A549 (cell line): ENCODE results near the gene TTC7B. TPM values are rescaled to one million over a fixed set of nuclear protein-coding genes. Genes with fewer than 3 reads are reported as not detected.

Experiments
- ATAC-seq, 2 experiments: fragments of 200-7000 bp in 1 of 2; fragments of >200 bp in 1 of 2; cut with Nextera tagmentation in 1 of 2; cut with Tn5 transposase in 1 of 2; 3 replicates each; pipeline versions ENCODE4 v1.8.0 to v1.9.1; 2018 to 2020; ENCODE audit warnings: mild to moderate bottlenecking in 1 of 2, moderate library complexity in 1 of 2
- CTCF ChIA-PET: fragments of 300-600 bp; sonication (Branson Sonifier 250); formaldehyde crosslinking; extraction: SDS; loops from one replicate; lab custom pipeline; 2021; ENCODE audit warnings: antibody characterized with exemption, inconsistent platforms; lab: Yijun Ruan, JAX
- POLR2A ChIA-PET: fragments of 350-600 bp; formaldehyde crosslinking; extraction: SDS; loops from one replicate; lab custom pipeline; 2021; ENCODE audit warnings: antibody characterized with exemption, inconsistent platforms; lab: Yijun Ruan, JAX
- DNase-seq, 2 experiments: peaks; one replicate each; pipeline versions ENCODE4 v3.0.0 to v3.0.0-alpha.2; 2011 to 2016; ENCODE audit warnings: low read depth in 1 of 2, low spot score in 1 of 2
- FAIRE-seq: peaks from 2 replicates; lab custom pipeline; 2011; peaks lifted over from hg19 to GRCh38; lab: Jason Lieb, UNC
- H3K27ac ChIP-seq, 2 experiments: fragments of >200 bp; sonication (Bioruptor Twin); formaldehyde crosslinking; 3 replicates each; pipeline ENCODE4 v1.5.1; 2016 to 2017
- H3K4me1 ChIP-seq: fragments of >200 bp; sonication (Bioruptor Twin); formaldehyde crosslinking; 3 replicates; pipeline ENCODE4 v1.6.1; 2016
- H3K4me2 ChIP-seq: fragments of >200 bp; sonication (Bioruptor Twin); formaldehyde crosslinking; 3 replicates; pipeline ENCODE4 v1.6.1; 2016
- H3K4me3 ChIP-seq: fragments of >200 bp; sonication (Bioruptor Twin); formaldehyde crosslinking; 3 replicates; pipeline ENCODE4 v1.5.1; 2016
- H3K9me3 ChIP-seq: fragments of >200 bp; sonication (Bioruptor Twin); formaldehyde crosslinking; 3 replicates; pipeline ENCODE4 v1.6.1; 2016
- BHLHE40 ChIP-seq: IDR thresholded peaks from 2 replicates; pipeline ENCODE4 v1.6.1; 2012; ENCODE audit warnings: low read depth, low read length, inconsistent platforms
- CBX8 ChIP-seq: fragments of 200-600 bp; sonication (generic); IDR thresholded peaks from 2 replicates; pipeline ENCODE4 v1.6.1; 2016
- CHD2 ChIP-seq: fragments of 150-350 bp; IDR thresholded peaks from 2 replicates; pipeline ENCODE4 v1.6.1; 2014; ENCODE audit warnings: low read length; ENCODE audit not compliant: partially characterized antibody
- EHMT2 ChIP-seq: fragments of 200-600 bp; sonication (generic); IDR thresholded peaks from 2 replicates; pipeline ENCODE4 v1.6.1; 2016; ENCODE audit warnings: antibody characterized with exemption, low read depth, mild to moderate bottlenecking, moderate library complexity
- FOSB ChIP-seq: fragments of 250-450 bp; sonication (Bioruptor Pico); IDR thresholded peaks from 2 replicates; pipeline ENCODE4 v1.5.0; 2020; ENCODE audit warnings: mild to moderate bottlenecking, moderate library complexity
- HEYL ChIP-seq: fragments of 250-450 bp; sonication (Bioruptor Pico); IDR thresholded peaks from 2 replicates; pipeline ENCODE4 v1.8.0; 2021; ENCODE audit warnings: mild to moderate bottlenecking, moderate library complexity
- KDM1A ChIP-seq: fragments of 200-600 bp; sonication (generic); IDR thresholded peaks from 2 replicates; pipeline ENCODE4 v1.6.1; 2016; ENCODE audit warnings: low read depth, mild to moderate bottlenecking
- MAFK ChIP-seq: fragments of 450-650 bp; IDR thresholded peaks from 2 replicates; pipeline ENCODE4 v1.6.1; 2014; ENCODE audit not compliant: partially characterized antibody
- NFE2L2 ChIP-seq: fragments of 150-350 bp; conservative IDR thresholded peaks from 2 replicates; pipeline ENCODE4 v1.6.1; 2014; ENCODE audit warnings: low read length
- NPAS2 ChIP-seq: fragments of 250-450 bp; sonication (Bioruptor Pico); IDR thresholded peaks from 2 replicates; pipeline ENCODE4 v1.8.0; 2022; ENCODE audit warnings: mild to moderate bottlenecking, moderate library complexity, borderline replicate concordance
- PHF8 ChIP-seq: fragments of 200-600 bp; sonication (generic); IDR thresholded peaks from 2 replicates; pipeline ENCODE4 v1.6.1; 2016; ENCODE audit warnings: low read depth, mild to moderate bottlenecking, antibody characterized with exemption, moderate library complexity, borderline replicate concordance
- POLR2AphosphoS2 ChIP-seq: conservative IDR thresholded peaks from 2 replicates; pipeline ENCODE4 v1.6.1; 2012; ENCODE audit warnings: low read length, improper control_type of control experiment, inconsistent platforms
- RAD21 ChIP-seq, 2 experiments: fragments of >200 bp in 1 of 2; sonication (Bioruptor Twin) in 1 of 2; formaldehyde crosslinking in 1 of 2; IDR thresholded peaks in 1 of 2; conservative IDR thresholded peaks in 1 of 2; 2 replicates in 1 of 2; 3 replicates in 1 of 2; pipeline ENCODE4 v1.6.1; 2012 to 2018; ENCODE audit warnings: inconsistent platforms in 1 of 2
- RARB ChIP-seq: fragments of 250-450 bp; sonication (Bioruptor Pico); IDR thresholded peaks from 2 replicates; pipeline ENCODE4 v1.8.0; 2021; ENCODE audit warnings: mild to moderate bottlenecking, moderate library complexity
- RFX5 ChIP-seq: fragments of 450-650 bp; IDR thresholded peaks from 2 replicates; pipeline ENCODE4 v1.7.1; 2014; ENCODE audit warnings: antibody characterized with exemption, mild to moderate bottlenecking, moderate library complexity
- SREBF2 ChIP-seq: fragments of 450-650 bp; IDR thresholded peaks from 2 replicates; pipeline ENCODE4 v1.6.1; 2014; ENCODE audit warnings: mild to moderate bottlenecking, moderate library complexity
- TFCP2L1 ChIP-seq: fragments of 250-450 bp; sonication (Bioruptor Pico); IDR thresholded peaks from 2 replicates; pipeline ENCODE4 v1.5.0; 2021; ENCODE audit warnings: mild to moderate bottlenecking
- ZC3H11A ChIP-seq: fragments of 450-650 bp; IDR thresholded peaks from 2 replicates; pipeline ENCODE4 v1.6.1; 2014; ENCODE audit warnings: antibody characterized with exemption, mild to moderate bottlenecking
- ZNF302 ChIP-seq: fragments of 250-450 bp; sonication (Bioruptor Pico); IDR thresholded peaks from 2 replicates; pipeline ENCODE4 v1.9.0; 2021; ENCODE audit warnings: inconsistent platforms, mild to moderate bottlenecking, moderate library complexity
- WGBS: methylation state at CpG from one replicate; pipeline ENCODE4 v1.1.6; 2017; ENCODE audit errors: missing lambda C conversion rate; 5-methylcytosine and 5-hydroxymethylcytosine counted together
- polyA plus RNA-seq, 4 experiments: library from polyadenylated mRNA; depleted of rRNA in 3 of 4; stranded (reverse); fragments of >200 nt; fragmentation: RNase III in 1 of 4; extraction: RNeasy Plus Mini Kit Qiagen cat#74134 plus additional on column Dnase treatment in 1 of 4; gene quantifications; 2 replicates in 3 of 4; 3 replicates in 1 of 4; pipeline ENCODE4 v1.2.3, GENCODE V29; 2011 to 2017
- TF ChIP-seq, protein P1 (sequence below): fragments of 200-600 bp; sonication (generic); IDR thresholded peaks from 2 replicates; pipeline ENCODE4 v1.6.1; 2016; ENCODE audit warnings: antibody characterized with exemption, mild to moderate bottlenecking, moderate library complexity
- TF ChIP-seq, protein P2 (sequence below): IDR thresholded peaks from 2 replicates; pipeline ENCODE4 v1.6.1; 2012
- TF ChIP-seq, protein P3 (sequence below): IDR thresholded peaks from 2 replicates; pipeline ENCODE4 v1.6.1; 2012

The TTC7B gene
- polyA plus RNA-seq, 2 of the 4 experiments (the other 2 are of a cell fraction) = 16.6 to 28.0 TPM

DNA sequence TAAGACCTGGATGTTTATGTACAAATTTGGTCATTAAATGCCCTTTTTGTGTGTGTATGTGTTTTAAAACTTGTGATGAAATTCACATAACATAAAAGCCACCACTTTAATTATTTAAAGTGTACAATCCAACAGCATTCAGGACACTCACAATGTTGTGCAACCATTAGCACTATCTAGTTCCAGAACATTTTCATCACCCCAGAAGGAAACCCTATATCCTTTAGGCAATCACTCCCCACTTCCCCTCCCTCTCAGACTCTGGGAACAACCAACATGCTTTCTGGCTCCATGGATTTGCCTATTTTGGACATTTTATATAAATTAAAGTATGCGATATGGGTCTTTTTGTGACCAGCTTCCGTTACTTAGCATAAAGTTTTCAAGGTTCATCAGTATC lies 124.6 kb downstream of the TTC7B start:
- POLR2A ChIA-PET = no interaction called here
- WGBS = 94% methylated on average over 2 of the region's 2 CpGs
- DNase-seq (no peak), ATAC-seq (no peak), FAIRE-seq (no peak)
- Histone ChIP-seq H3K4me1 (no peaks in the 10 kb centered on the region), H3K4me3 (no peak overlapping the region), H3K9me3 (no peaks in the 10 kb centered on the region), H3K27ac (no peak overlapping the region)
- CTCF ChIA-PET = interaction anchor here (1.3 to 1.5 kb wide), 2 partner anchors 46 to 292 kb away, joined by 3 to 6 read pairs; no protein-coding TSS in a partner anchor
- TF ChIP-seq RFX5 (no peak), NFE2L2 (no peak)
- TF ChIP-seq, all 56 proteins: peak for 0
- no peak overlapping the region for H3K4me2 ChIP-seq

DNA sequence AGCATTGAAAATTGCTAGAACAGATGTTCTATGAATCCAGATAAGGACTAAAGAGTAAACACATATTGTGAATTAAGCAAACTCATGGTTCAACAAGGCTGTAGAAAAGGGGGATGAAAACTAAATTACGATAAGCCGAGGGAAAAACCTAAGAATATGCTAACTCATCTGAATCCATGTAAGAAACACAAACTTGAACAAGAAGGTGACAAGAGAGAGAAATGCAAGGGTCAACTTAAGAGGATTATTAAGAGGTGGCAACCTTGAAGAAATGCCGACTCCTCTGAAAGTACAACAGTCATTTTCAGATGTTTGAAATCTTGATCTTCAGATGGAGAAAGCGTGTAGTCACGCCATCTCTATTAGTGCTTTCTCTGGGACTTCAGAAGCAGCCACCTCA lies 128.6 kb downstream of the TTC7B start:
- TF ChIP-seq RARB = no peak
- TF ChIP-seq NPAS2 (CRISPR knock-in tag) = no peak
- TF ChIP-seq, protein P1, sequence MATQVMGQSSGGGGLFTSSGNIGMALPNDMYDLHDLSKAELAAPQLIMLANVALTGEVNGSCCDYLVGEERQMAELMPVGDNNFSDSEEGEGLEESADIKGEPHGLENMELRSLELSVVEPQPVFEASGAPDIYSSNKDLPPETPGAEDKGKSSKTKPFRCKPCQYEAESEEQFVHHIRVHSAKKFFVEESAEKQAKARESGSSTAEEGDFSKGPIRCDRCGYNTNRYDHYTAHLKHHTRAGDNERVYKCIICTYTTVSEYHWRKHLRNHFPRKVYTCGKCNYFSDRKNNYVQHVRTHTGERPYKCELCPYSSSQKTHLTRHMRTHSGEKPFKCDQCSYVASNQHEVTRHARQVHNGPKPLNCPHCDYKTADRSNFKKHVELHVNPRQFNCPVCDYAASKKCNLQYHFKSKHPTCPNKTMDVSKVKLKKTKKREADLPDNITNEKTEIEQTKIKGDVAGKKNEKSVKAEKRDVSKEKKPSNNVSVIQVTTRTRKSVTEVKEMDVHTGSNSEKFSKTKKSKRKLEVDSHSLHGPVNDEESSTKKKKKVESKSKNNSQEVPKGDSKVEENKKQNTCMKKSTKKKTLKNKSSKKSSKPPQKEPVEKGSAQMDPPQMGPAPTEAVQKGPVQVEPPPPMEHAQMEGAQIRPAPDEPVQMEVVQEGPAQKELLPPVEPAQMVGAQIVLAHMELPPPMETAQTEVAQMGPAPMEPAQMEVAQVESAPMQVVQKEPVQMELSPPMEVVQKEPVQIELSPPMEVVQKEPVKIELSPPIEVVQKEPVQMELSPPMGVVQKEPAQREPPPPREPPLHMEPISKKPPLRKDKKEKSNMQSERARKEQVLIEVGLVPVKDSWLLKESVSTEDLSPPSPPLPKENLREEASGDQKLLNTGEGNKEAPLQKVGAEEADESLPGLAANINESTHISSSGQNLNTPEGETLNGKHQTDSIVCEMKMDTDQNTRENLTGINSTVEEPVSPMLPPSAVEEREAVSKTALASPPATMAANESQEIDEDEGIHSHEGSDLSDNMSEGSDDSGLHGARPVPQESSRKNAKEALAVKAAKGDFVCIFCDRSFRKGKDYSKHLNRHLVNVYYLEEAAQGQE = no peak
- TF ChIP-seq MAFK = peak; percentile 73
- TF ChIP-seq ZNF302 (CRISPR knock-in tag) = no peak
- TF ChIP-seq POLR2AphosphoS2 = no peak
- no peak for TF ChIP-seq KDM1A
- Histone ChIP-seq H3K9me3 (no peaks in the 10 kb centered on the region), H3K4me1 (no peaks in the 10 kb centered on the region), H3K4me2 (no peak overlapping the region), H3K27ac (no peak overlapping the region), H3K4me3 (no peak overlapping the region)
- DNase-seq (no peak), ATAC-seq (no peak), FAIRE-seq (peak; percentile 49)
- POLR2A ChIA-PET = no interaction called here
- 94% methylated on average over 5 of the region's 5 CpGs for WGBS
- CTCF ChIA-PET = interaction anchor here (1.6 kb wide), 1 partner anchor 10 kb away, joined by 10 read pairs; no protein-coding TSS in a partner anchor

DNA sequence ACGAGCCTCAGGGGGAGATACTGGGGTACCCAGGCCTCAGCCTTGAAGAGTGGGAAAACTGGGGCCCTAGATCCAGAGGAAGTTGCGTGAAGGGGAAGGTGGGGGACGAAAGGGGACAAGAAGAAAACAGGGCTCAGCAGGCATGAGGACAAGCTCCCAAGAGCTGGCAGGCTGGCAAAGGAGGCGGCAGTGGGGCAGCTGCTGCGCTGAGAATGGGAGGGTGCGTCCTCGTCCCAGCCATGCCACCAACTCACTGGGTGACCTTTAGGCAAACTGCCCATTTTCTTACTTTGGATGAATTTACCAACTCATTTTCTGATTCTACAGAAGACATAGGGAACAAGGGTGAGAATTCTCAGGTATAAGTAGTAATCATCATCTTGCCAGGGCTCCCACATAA lies 133.6 kb downstream of the TTC7B start:
- no peak overlapping the region for H3K4me3 ChIP-seq
- ChIA-PET CTCF (interaction anchor here (3.9 kb wide), 1 partner anchor 15 kb away, joined by 17 read pairs; no protein-coding TSS in a partner anchor), POLR2A (no interaction called here)
- H3K4me1 ChIP-seq = peaks cover 11% of the 10 kb centered on the region; the same call in 2 of the 3 replicates
- no peak overlapping the region for H3K27ac ChIP-seq
- H3K9me3 ChIP-seq = no peaks in the 10 kb centered on the region
- TF ChIP-seq ZNF302 (CRISPR knock-in tag) = no peak
- no peak for TF ChIP-seq PHF8
- TF ChIP-seq TFCP2L1 = no peak
- no peak for TF ChIP-seq BHLHE40
- TF ChIP-seq, protein P2, sequence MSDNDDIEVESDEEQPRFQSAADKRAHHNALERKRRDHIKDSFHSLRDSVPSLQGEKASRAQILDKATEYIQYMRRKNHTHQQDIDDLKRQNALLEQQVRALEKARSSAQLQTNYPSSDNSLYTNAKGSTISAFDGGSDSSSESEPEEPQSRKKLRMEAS = no peak
- TF ChIP-seq ZC3H11A = no peak
- TF ChIP-seq, protein P3, sequence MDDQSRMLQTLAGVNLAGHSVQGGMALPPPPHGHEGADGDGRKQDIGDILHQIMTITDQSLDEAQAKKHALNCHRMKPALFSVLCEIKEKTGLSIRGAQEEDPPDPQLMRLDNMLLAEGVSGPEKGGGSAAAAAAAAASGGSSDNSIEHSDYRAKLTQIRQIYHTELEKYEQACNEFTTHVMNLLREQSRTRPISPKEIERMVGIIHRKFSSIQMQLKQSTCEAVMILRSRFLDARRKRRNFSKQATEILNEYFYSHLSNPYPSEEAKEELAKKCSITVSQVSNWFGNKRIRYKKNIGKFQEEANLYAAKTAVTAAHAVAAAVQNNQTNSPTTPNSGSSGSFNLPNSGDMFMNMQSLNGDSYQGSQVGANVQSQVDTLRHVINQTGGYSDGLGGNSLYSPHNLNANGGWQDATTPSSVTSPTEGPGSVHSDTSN = no peak
- TF ChIP-seq HEYL (CRISPR knock-in tag) = no peak
- no peak for TF ChIP-seq CBX8
- no peak for TF ChIP-seq RAD21 (conservative IDR thresholded peaks at IDR 0.05 in 1 of 2, IDR thresholded peaks at IDR 0.05 in 1 of 2)
- TF ChIP-seq EHMT2 = no peak
- TF ChIP-seq FOSB = no peak
- no peak for TF ChIP-seq SREBF2
- TF ChIP-seq CHD2 = no peak
- FAIRE-seq = no peak
- no peak for DNase-seq
- WGBS = 93% methylated on average over 7 of the region's 7 CpGs
- ATAC-seq = no peak
- no peak overlapping the region for H3K4me2 ChIP-seq
